SK-N-MC (cell line): ENCODE measurements around the gene DCAF17.

Experiments
- EZH2 ChIP-seq: fragments of 200-600 bp; sonication (generic); IDR thresholded peaks from one replicate; pipeline ENCODE4 v1.6.1; 2017; ENCODE audit warnings: antibody characterized with exemption
- FOXP2 ChIP-seq: optimal IDR thresholded peaks from 2 replicates; pipeline ENCODE3; 2011; ENCODE audit warnings: mild to moderate bottlenecking, moderate library complexity; ENCODE audit not compliant: insufficient read depth; ENCODE audit errors: extremely low read length, control extremely low read depth

DNA sequence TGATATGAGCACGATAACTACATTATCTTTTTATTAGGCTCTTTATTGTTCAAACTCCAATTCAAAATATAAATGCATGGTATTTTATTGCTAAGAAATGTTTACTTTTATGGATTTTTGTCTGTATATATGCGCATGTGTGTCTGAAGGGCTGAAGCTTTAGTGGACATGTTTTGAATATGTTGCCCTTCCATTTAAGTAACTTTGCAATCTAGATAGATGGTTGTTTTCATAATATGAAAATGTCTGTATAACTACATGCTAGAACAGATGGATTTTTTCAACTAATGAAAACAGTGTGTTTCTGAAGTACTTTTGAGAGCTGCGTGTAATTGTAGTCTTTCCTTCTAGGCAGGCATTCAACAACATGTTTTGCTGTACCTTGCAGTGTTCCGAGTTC, 18.7 kb downstream of the DCAF17 start:
- TF ChIP-seq EZH2, result no peak
- TF ChIP-seq FOXP2, result no peak
